ENCODE data around the gene FBXO10.
"Not testable (repeated sequence)": the region's sequence is repeated elsewhere in the genome, so short reads cannot be mapped to it uniquely, and the experiment has no call there.

The FBXO10 gene

DNA sequence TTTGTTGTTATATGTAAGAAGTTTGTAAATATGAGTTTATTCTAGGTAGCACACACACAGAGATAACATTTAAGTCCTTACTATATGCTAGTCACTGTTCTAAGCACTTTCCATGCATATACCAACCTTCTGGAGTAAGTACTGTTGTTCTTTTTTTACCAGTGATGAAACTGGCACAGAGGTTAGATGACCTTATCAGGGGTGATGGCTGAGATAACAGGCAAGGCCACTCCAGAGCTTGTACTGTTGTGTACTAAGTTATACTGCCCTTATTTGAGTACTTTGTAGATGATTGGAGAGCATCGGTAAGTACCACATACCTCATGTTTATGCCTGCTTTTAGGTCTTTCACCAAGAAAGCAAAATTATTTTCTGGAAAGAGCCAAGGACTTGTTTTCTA lies 84.2 kb downstream of the FBXO10 start:
- TF ChIP-seq, protein P1, sequence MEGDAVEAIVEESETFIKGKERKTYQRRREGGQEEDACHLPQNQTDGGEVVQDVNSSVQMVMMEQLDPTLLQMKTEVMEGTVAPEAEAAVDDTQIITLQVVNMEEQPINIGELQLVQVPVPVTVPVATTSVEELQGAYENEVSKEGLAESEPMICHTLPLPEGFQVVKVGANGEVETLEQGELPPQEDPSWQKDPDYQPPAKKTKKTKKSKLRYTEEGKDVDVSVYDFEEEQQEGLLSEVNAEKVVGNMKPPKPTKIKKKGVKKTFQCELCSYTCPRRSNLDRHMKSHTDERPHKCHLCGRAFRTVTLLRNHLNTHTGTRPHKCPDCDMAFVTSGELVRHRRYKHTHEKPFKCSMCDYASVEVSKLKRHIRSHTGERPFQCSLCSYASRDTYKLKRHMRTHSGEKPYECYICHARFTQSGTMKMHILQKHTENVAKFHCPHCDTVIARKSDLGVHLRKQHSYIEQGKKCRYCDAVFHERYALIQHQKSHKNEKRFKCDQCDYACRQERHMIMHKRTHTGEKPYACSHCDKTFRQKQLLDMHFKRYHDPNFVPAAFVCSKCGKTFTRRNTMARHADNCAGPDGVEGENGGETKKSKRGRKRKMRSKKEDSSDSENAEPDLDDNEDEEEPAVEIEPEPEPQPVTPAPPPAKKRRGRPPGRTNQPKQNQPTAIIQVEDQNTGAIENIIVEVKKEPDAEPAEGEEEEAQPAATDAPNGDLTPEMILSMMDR (IDR thresholded peaks at IDR 0.05; ENCODE audit: low read depth, low read length) = no peak
- H3K4me3 ChIP-seq (replicated peaks in 1 of 2; ENCODE audit: low read depth in 2 of 2, low read length in 2 of 2) = no peak overlapping the region
- DNase-seq (ENCODE audit: low read depth in 2 of 2) = no peak

DNA sequence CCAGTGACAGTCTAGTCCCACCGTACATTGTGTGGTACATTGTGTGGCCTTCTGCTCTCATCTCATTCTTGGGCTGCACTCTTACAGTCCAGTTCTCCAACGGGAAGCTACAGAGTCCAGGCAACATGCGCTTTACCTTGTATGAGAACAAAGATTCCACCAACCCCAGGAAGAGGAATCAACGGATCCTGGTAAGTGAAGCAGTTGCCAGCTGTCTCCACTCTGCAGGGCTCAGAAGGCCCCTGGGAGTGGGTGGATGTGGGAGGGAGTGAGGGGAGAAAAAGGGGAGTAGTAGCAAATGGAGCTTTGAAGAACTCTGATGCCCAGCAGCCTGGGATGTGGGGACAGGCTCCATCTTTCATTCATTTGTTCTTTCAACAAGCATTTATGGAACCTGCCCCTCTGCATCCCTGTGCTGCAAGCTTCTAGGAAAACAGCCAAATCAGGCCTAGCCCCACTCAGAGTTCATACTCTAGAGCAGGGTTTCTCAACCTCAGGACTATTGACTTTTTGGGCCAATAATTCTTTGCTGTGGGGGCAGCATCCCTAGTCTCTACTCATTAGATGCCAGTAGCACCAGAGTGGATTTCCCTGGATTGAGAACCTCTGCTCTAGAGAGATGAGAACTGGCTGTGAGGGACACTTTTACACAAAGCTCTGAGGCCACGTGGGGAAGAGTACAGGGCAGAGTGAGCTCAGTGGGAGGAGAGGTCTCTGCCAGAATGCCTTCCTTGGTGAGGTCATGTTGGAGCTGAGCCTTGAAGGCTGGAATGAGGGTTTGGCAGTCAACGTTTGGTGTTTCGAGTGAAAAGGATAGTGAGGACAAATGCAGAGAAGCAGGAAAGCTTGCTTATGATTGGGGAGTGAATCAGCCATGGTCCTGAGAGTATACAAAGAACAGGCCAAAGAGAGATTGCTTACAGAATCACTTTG lies 89.3 kb downstream of the FBXO10 start:
- peak; percentile 94 to 96 for DNase-seq (ENCODE audit: low read depth in 2 of 2)
- peak overlapping the region; percentile 81 to 85 for H3K4me3 ChIP-seq (replicated peaks in 1 of 2; ENCODE audit: low read depth in 2 of 2, low read length in 2 of 2)
- TF ChIP-seq, protein P1 (IDR thresholded peaks at IDR 0.05; ENCODE audit: low read depth, low read length) = no peak

DNA sequence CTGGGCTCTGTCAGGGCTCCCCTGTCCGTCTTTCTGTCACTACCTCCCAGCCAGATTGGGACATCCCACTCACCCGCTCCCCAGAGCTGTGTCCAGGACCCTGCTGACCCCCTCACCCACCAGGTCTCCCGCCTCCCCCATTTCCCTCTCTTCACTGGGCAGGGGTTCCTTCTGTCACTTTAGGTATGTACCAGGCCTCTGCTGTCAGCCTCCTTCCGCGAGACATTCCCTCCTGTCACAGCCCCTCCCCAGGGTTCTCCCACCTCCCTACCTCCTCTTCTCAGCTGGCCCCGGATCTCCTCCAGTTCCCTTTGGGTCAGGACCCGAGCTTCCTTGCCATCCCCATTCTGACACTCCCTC lies 89.9 kb downstream of the FBXO10 start:
- TF ChIP-seq, protein P1 (IDR thresholded peaks at IDR 0.05; ENCODE audit: low read depth, low read length) = no peak
- DNase-seq (ENCODE audit: low read depth in 2 of 2) = no peak
- H3K4me3 ChIP-seq (replicated peaks in 1 of 2; ENCODE audit: low read depth in 2 of 2, low read length in 2 of 2) = peak overlapping the region; percentile 81 to 85

DNA sequence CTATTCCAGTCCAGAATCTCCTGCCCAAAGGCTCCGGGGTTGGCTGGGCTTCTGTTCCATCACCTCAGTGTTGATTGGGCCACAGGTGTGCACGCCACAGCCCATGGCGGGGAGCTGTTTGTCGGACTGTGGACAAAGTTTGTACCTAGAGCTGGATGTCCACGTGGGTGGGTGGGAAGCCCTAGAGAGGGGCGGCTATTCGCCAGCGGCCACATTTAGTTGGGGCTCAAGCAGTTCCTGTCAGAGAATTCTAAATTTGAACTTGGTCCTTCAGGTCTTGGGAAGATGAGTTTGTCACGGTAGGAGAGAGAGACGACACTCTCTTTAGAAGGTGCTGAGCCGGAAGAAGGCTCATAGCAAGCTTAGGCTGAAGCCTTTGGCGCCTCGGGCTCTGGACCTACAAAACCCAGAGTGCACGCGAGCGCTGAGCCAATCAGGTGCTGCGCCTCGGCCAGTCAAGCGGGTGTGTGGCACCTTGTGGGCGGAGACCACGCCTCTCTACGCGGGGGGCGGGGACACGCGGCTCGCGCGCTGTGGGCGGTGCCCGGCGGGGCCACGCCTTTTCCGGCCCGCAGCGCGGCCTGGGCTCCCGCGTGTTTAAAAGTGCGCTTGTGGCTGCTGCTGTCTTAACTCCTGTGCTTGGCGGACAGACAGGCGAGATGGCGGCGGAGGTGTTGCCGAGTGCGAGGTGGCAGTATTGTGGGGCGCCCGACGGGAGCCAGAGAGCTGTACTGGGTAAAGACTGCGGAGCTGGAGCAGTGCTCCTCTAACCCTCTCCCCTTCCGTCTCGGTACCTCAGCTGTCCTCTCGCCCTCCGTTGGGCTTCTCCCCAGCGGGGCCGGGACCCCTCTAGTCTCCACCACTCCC lies 90.6 kb downstream of the FBXO10 start, which contains the start of gene POLR1E:
POLR1E (plus strand) TSS at position 560 of the 867 bp plus-strand sequence; CDS start at position 660, 100 bp downstream.
- TF ChIP-seq, protein P1 (IDR thresholded peaks at IDR 0.05; ENCODE audit: low read depth, low read length) = no peak
- DNase-seq (ENCODE audit: low read depth in 2 of 2) = peak; percentile 89 to 94
- H3K4me3 ChIP-seq (replicated peaks in 1 of 2; ENCODE audit: low read depth in 2 of 2, low read length in 2 of 2) = peak within 1 kb of the TSS; percentile 81 to 85

DNA sequence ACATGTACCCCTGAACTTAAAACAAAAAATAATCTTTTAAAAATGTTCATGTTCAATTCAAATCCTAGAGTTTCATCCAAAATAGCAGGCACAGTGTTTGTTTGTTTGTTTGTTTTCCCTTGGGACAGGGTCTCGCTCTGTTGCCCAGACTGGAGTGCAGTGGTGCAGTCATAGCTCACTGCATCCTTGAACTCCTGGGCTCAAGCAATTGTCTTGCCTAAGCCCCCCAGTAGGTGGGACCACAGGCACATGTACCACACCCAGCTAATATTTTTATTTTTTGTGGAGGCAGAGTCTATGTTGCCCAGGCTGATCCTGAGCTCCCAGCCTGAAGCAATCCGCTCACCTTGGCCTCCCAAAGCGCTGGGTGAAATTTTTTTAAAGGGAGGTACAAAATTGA lies 95.4 kb downstream of the FBXO10 start:
- no peak overlapping the region for H3K4me3 ChIP-seq (replicated peaks in 1 of 2; ENCODE audit: low read depth in 2 of 2, low read length in 2 of 2)
- TF ChIP-seq, protein P1 (IDR thresholded peaks at IDR 0.05; ENCODE audit: low read depth, low read length) = no peak
- no peak for DNase-seq (ENCODE audit: low read depth in 2 of 2)

DNA sequence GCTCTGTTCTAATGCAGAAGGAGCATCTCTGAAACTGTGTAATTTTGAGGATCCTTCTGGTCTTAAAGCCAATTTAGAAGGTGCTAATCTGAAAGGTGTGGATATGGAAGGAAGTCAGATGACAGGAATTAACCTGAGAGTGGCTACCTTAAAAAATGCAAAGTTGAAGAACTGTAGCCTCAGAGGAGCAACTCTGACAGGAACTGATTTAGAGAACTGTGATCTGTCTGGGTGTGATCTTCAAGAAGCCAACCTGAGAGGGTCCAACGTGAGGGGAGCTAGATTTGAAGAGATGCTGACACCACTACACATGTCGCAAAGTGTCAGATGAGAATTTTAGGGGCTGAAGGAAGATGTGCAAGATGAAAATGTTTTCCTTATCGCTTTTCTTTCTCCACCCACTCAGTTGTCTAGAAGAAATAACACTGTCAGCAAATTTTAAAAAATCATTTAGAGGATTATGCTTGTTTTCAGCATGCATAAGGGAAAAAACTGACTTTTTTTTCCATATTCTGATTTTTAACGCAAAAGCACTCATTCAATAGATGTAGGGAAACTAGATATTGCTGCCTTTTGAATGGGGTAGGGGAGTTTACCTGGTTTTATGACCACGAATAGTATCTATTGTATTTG lies 98.1 kb downstream of the FBXO10 start:
- not testable (repeated sequence) for DNase-seq (ENCODE audit: low read depth in 2 of 2); H3K4me3 ChIP-seq (replicated peaks in 1 of 2; ENCODE audit: low read depth in 2 of 2, low read length in 2 of 2)

DNA sequence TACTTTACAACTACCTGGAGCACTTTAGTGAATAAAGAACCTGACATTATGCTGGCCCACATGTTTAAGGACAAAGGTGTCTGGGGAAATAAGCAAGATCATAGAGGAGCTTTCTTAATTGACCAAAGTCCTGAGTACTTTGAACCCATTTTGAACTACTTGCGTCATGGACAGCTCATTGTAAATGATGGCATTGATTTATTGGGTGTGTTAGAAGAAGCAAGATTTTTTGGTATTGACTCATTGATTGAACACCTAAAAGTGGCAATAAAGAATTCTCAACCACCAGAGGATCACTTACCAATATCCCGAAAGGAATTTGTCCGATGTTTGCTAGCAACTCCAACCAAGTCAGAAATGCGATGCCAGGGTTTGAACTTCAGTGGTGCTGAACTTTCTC lies 98.7 kb downstream of the FBXO10 start:
- not testable (repeated sequence) for H3K4me3 ChIP-seq (replicated peaks in 1 of 2; ENCODE audit: low read depth in 2 of 2, low read length in 2 of 2); DNase-seq (ENCODE audit: low read depth in 2 of 2)

All from cardiac fibroblast (primary cell).